ENCODE measurements around the gene SPINT1.

- TF ChIP-seq, protein P1, sequence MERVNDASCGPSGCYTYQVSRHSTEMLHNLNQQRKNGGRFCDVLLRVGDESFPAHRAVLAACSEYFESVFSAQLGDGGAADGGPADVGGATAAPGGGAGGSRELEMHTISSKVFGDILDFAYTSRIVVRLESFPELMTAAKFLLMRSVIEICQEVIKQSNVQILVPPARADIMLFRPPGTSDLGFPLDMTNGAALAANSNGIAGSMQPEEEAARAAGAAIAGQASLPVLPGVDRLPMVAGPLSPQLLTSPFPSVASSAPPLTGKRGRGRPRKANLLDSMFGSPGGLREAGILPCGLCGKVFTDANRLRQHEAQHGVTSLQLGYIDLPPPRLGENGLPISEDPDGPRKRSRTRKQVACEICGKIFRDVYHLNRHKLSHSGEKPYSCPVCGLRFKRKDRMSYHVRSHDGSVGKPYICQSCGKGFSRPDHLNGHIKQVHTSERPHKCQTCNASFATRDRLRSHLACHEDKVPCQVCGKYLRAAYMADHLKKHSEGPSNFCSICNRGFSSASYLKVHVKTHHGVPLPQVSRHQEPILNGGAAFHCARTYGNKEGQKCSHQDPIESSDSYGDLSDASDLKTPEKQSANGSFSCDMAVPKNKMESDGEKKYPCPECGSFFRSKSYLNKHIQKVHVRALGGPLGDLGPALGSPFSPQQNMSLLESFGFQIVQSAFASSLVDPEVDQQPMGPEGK (CRISPR knock-in tag; IDR thresholded peaks at IDR 0.05; ENCODE audit: borderline replicate concordance) = no peak
- TF ChIP-seq ZFP30 (CRISPR knock-in tag; IDR thresholded peaks at IDR 0.05) = no peak
- no peak for TF ChIP-seq RARB (CRISPR knock-in tag; IDR thresholded peaks at IDR 0.05)
- no peak for TF ChIP-seq ZNF565 (CRISPR knock-in tag; conservative IDR thresholded peaks at IDR 0.05; ENCODE audit: low read depth)
- no peak for TF ChIP-seq CREB5 (CRISPR knock-in tag; IDR thresholded peaks at IDR 0.05; ENCODE audit: low read depth)
- TF ChIP-seq OSR1 (CRISPR knock-in tag; IDR thresholded peaks at IDR 0.05) = no peak
- no peak for TF ChIP-seq GLIS3 (CRISPR knock-in tag; IDR thresholded peaks at IDR 0.05)
- no peak for TF ChIP-seq TOX (CRISPR knock-in tag; IDR thresholded peaks at IDR 0.05; ENCODE audit: borderline replicate concordance)
- TF ChIP-seq POU6F1 (CRISPR knock-in tag; IDR thresholded peaks at IDR 0.05; ENCODE audit: borderline replicate concordance, low read depth) = no peak
- TF ChIP-seq CSDC2 (CRISPR knock-in tag; IDR thresholded peaks at IDR 0.05) = no peak
- TF ChIP-seq SNAI2 (CRISPR knock-in tag; IDR thresholded peaks at IDR 0.05) = no peak
- no peak for TF ChIP-seq ESRRG (CRISPR knock-in tag; IDR thresholded peaks at IDR 0.05)
These were observed 45.3 kb downstream of the SPINT1 start for GRCh38 chr15:40889112-40889511.

Measured in SK-N-SH treated with all-trans-retinoic acid at 6 μM for 48 hours (cell line).